Hepatocyte (in vitro differentiated cells): ENCODE data around the gene HRAS. TPM values are rescaled to one million over a fixed set of nuclear protein-coding genes. Genes with fewer than 3 reads are reported as not detected.

Experiments
- DNase-seq: peaks from one replicate; pipeline ENCODE4 v3.0.0-alpha.2; 2016; ENCODE audit warnings: low spot score
- H2AFZ ChIP-seq: fragments of 200-600 bp; sonication (generic); 2 replicates; pipeline ENCODE4 v1.6.0; 2016; ENCODE audit warnings: antibody characterized with exemption, mild to moderate bottlenecking
- H3K27ac ChIP-seq: fragments of 200-600 bp; sonication (generic); 2 replicates; pipeline ENCODE4 v1.5.1; 2016; ENCODE audit warnings: mild to moderate bottlenecking
- H3K27me3 ChIP-seq: fragments of 200-600 bp; sonication (generic); 2 replicates; pipeline ENCODE4 v1.6.1; 2016
- H3K36me3 ChIP-seq: fragments of 200-600 bp; sonication (generic); replicated peaks from 2 replicates; pipeline ENCODE4 v1.5.1; 2016; ENCODE audit warnings: low read depth; ENCODE audit not compliant: insufficient read depth
- H3K4me1 ChIP-seq: fragments of 200-600 bp; sonication (generic); 2 replicates; pipeline ENCODE4 v1.5.1; 2016; ENCODE audit warnings: mild to moderate bottlenecking, moderate library complexity; ENCODE audit not compliant: insufficient read depth
- H3K4me2 ChIP-seq: fragments of 200-600 bp; sonication (generic); 2 replicates; pipeline ENCODE4 v1.6.0; 2016
- H3K4me3 ChIP-seq: fragments of 200-600 bp; sonication (generic); 2 replicates; pipeline ENCODE4 v1.5.1; 2016; ENCODE audit warnings: mild to moderate bottlenecking
- H3K79me2 ChIP-seq: fragments of 200-600 bp; sonication (generic); 2 replicates; pipeline ENCODE4 v1.6.0; 2017; ENCODE audit warnings: mild to moderate bottlenecking
- H3K9me2 ChIP-seq: fragments of 200-600 bp; sonication (generic); replicated peaks from 2 replicates; pipeline ENCODE4 v1.6.0; 2017; ENCODE audit warnings: mild to moderate bottlenecking; ENCODE audit not compliant: insufficient read depth
- H3K9me3 ChIP-seq: fragments of 200-600 bp; sonication (generic); 2 replicates; pipeline ENCODE4 v1.5.1; 2016; ENCODE audit warnings: low read depth, mild to moderate bottlenecking
- H4K20me1 ChIP-seq: fragments of 200-600 bp; sonication (generic); 2 replicates; pipeline ENCODE4 v1.6.0; 2016; ENCODE audit warnings: mild to moderate bottlenecking; ENCODE audit not compliant: insufficient read depth, poor library complexity, severe bottlenecking
- CTCF ChIP-seq: fragments of 200-600 bp; sonication (generic); IDR thresholded peaks from 2 replicates; pipeline ENCODE4 v1.5.1; 2016; ENCODE audit warnings: antibody characterized with exemption, mild to moderate bottlenecking; ENCODE audit not compliant: poor library complexity
- EZH2 ChIP-seq: fragments of 200-600 bp; sonication (generic); IDR thresholded peaks from 2 replicates; pipeline ENCODE4 v1.6.1; 2016; ENCODE audit warnings: antibody characterized with exemption, mild to moderate bottlenecking, borderline replicate concordance
- EZH2phosphoT487 ChIP-seq: fragments of 200-600 bp; sonication (generic); IDR thresholded peaks from one replicate; pipeline ENCODE4 v1.6.1; 2018; ENCODE audit warnings: antibody characterized with exemption, mild to moderate bottlenecking, low read depth, moderate library complexity; ENCODE audit not compliant: unreplicated experiment, severe bottlenecking
- WGBS: methylation state at CpG from one replicate; pipeline ENCODE4 v1.1.6; 2016; ENCODE audit warnings: low lambda C conversion rate; ENCODE audit errors: missing lambda C conversion rate; 5-methylcytosine and 5-hydroxymethylcytosine counted together
- polyA plus RNA-seq: library from polyadenylated mRNA; unstranded; fragments of >200 nt; fragmentation: Nextera tagmentation; extraction: Ambion mirVana; gene quantifications from 2 replicates; pipeline ENCODE4 v1.2.1, GENCODE V29; 2016
- total RNA-seq: library from RNA; depleted of rRNA; stranded (reverse); fragments of >200 nt; gene quantifications from 2 replicates; pipeline ENCODE4 v1.2.3, GENCODE V29; 2014

The HRAS gene
- total and polyA plus RNA-seq, 2 experiments from 2014 or later: 28.4 to 57.9 TPM

DNA sequence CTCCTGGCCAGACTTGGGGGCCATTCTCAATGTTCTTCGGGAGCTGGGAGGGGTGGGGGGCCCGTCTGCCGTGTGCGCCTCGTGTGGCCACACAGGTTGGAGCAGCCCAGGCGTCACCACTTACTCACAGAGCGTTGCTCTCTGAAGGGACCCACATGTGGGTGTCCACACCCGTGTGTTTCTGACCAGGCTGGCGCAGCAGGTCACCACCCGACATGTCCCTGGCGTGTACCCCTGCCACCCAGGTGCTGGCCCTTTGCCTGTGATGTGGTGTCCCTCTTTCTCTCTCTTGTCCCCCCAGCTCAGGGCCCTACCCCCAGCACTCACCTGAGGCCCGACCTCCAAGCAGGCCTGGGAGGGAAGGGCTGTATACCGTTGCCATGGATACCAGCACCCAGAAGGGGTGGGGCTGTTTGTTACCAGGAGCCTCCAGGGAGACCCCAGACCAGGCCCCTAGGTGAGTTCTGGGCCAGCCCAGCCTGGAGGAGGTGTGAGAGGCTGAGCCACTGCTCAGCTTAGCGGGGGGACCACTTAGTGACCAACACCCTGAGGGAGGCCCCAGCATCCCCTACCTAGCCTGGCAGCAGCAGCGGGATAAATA, 23.7 kb upstream of the HRAS start:
- Histone ChIP-seq H4K20me1 (no peaks in the 10 kb centered on the region), H3K27me3 (peaks cover 31% of the 10 kb centered on the region), H3K9me2 (no peaks in the 10 kb centered on the region), H3K79me2 (peaks cover 17% of the 10 kb centered on the region), H3K36me3 (no peaks in the 10 kb centered on the region), H3K4me1 (peaks cover 35% of the 10 kb centered on the region), H3K4me2 (no peak overlapping the region), H3K4me3 (no peak overlapping the region), H3K9me3 (no peaks in the 10 kb centered on the region), H2AFZ (no peak overlapping the region), H3K27ac (no peak overlapping the region)
- TF ChIP-seq EZH2phosphoT487: no peak
- TF ChIP-seq CTCF: no peak
- TF ChIP-seq EZH2: no peak
- DNase-seq: no peak
- 84% methylated on average over 15 of the region's 15 CpGs for WGBS

DNA sequence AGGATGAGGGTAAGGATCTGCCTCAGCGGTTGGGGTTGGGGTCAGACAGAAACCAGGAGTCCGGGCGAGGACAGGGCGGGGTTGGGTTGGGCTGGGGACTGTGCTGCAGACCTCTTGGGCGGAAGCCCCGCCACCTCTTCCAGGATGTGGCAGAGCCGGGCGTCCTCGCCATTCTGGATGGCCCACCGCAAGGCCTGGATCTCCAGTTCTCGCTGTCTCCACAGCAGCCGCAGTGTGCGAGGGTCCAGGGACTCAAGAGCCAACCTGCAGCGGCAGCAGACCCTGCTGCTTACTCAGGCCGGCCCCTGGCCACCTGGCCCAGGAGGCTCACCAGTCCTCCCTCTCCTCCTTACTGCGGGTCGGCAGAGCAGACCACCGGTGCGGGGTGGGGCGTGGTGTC, 23.1 kb upstream of the HRAS start:
- Histone ChIP-seq H2AFZ (no peak overlapping the region), H3K79me2 (peaks cover 17% of the 10 kb centered on the region), H3K4me2 (no peak overlapping the region), H3K36me3 (no peaks in the 10 kb centered on the region), H3K4me3 (no peak overlapping the region), H3K9me3 (no peaks in the 10 kb centered on the region), H3K9me2 (no peaks in the 10 kb centered on the region), H3K27ac (no peak overlapping the region), H3K4me1 (peaks cover 33% of the 10 kb centered on the region), H3K27me3 (peaks cover 34% of the 10 kb centered on the region), H4K20me1 (no peaks in the 10 kb centered on the region)
- TF ChIP-seq EZH2 (no peak), CTCF (no peak), EZH2phosphoT487 (no peak)
- WGBS: 92% methylated on average over 19 of the region's 20 CpGs
- no peak for DNase-seq

DNA sequence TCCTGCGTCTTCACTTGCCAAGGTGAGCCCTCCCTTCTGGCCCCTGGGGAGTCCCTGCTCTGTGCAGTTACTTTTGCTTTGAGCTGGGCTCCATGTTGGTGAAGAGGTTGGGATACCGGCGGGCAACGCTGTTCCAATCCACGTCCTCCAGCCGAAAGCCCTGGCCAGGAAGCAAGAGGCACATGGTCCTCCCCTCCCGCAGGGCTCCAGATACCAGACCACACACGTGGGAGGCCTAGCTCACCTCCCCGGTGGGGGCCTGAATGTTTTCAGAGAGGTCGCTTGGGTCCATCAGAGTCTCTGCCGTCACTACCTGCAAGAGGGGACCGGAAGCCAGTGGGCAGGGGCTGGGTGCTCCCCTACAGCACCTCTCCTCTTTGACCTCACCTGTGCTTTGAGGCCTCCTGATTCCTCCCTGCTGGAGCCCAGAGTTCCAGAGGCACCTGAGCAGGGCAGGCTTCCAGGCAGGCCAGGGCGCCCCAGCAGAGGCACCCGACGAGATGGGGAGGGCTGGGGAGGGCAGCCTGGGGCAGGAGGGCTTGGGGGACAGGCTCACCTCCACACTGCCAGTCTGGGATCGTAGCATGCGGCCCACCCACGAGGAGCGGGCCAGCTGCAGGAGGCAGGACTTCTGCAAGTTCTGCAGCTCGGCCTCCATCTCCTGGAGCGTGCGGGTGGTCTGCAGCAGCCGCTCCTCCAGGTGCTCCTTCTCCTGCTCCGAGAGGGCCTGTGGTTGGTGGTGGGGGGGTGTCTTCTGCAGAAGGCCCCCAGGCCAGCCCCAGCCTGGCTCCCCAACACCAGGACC, 22.2 kb upstream of the HRAS start:
- H3K79me2 ChIP-seq: peaks cover 10% of the 10 kb centered on the region
- H3K9me3 ChIP-seq: no peaks in the 10 kb centered on the region
- no peak for DNase-seq
- H3K9me2 ChIP-seq: no peaks in the 10 kb centered on the region
- H3K4me1 ChIP-seq: peaks cover 32% of the 10 kb centered on the region
- no peaks in the 10 kb centered on the region for H3K36me3 ChIP-seq
- H2AFZ ChIP-seq: no peak overlapping the region
- H3K27me3 ChIP-seq: peaks cover 34% of the 10 kb centered on the region
- no peak for TF ChIP-seq EZH2phosphoT487
- TF ChIP-seq EZH2: no peak
- no peak for TF ChIP-seq CTCF
- no peak overlapping the region for H3K4me2 ChIP-seq
- H3K4me3 ChIP-seq: no peak overlapping the region
- 85% methylated on average over 24 of the region's 24 CpGs for WGBS
- H4K20me1 ChIP-seq: no peaks in the 10 kb centered on the region
- no peak overlapping the region for H3K27ac ChIP-seq
